LNCAP (cell line): Measurements from ENCODE around the gene NLRP14.

ENCODE experiments used
- TF ChIP-seq, protein P1 (sequence below): fragments of 450-650 bp; IDR thresholded peaks from 2 replicates; pipeline ENCODE4 v1.5.1; 2017; ENCODE audit warnings: mild to moderate bottlenecking

Gene NLRP14

DNA sequence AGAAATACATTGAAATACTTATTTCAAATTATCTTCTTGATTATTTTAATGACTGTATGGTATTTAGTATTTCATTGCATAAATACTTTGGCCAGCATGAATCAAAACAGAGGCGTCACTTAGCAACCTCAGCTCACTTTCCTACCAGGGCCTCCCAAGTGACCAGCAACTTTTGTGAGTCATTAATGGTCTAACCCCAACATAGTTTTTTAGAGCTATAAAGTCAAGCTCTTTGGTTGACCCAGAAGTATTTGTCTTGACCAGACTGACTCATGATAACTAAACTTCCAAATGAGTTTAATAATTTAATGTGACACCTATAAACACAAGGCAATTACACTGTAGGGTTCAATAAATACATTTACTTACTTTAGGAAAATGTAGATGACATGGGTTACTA lies 40.6 kb downstream of the NLRP14 start:
- TF ChIP-seq, protein P1, sequence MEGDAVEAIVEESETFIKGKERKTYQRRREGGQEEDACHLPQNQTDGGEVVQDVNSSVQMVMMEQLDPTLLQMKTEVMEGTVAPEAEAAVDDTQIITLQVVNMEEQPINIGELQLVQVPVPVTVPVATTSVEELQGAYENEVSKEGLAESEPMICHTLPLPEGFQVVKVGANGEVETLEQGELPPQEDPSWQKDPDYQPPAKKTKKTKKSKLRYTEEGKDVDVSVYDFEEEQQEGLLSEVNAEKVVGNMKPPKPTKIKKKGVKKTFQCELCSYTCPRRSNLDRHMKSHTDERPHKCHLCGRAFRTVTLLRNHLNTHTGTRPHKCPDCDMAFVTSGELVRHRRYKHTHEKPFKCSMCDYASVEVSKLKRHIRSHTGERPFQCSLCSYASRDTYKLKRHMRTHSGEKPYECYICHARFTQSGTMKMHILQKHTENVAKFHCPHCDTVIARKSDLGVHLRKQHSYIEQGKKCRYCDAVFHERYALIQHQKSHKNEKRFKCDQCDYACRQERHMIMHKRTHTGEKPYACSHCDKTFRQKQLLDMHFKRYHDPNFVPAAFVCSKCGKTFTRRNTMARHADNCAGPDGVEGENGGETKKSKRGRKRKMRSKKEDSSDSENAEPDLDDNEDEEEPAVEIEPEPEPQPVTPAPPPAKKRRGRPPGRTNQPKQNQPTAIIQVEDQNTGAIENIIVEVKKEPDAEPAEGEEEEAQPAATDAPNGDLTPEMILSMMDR = no peak

DNA sequence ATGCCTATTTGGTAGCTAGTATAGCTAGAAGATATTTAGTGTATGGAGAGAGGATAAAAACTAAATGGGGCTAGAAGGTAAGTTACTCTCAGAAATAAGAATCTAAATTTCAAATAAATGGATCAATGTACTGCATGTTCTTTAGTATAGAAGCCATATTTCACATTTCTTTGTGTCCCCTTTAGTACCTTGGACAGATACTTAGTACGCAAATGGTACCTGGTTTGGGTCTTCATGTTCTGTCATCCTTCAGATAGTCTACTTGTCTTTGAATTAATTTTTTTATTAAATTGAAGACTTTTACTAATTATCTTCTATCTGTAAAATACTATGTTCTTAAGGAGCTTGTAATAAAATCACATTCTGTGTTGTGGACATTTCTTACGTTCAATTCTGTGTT lies 42.3 kb downstream of the NLRP14 start:
- TF ChIP-seq, protein P1 = no peak

DNA sequence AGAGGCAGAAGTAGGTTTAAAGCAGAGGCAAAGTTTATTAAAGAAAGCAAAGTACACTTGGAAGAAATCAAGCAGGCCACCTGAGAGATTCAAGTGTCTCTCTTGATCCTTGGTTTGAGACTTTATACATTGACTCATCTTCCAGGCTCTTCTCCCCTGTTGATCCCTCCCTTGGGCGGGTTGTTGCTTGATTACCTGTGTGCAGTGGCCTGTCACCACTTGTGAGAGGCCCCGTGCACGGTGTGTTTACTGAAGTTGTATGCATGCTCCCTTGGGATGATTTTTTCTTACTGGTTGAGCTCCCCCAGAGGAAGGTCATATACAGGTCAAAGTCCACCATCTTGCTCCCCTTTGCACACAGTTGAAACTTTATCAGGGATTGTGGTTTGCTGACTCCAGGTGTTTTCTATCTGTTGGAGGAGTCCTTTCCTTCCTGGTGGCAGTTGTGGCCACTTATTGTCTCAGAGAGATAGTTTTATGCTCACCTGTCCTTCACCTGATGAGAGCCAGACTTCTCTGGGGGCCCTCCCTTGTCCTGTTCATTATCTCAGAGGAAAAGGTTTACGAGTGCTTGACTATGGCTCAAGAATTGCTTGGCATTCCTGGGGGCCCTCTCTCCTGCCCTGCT lies 52.2 kb downstream of the NLRP14 start:
- TF ChIP-seq, protein P1 = no peak

DNA sequence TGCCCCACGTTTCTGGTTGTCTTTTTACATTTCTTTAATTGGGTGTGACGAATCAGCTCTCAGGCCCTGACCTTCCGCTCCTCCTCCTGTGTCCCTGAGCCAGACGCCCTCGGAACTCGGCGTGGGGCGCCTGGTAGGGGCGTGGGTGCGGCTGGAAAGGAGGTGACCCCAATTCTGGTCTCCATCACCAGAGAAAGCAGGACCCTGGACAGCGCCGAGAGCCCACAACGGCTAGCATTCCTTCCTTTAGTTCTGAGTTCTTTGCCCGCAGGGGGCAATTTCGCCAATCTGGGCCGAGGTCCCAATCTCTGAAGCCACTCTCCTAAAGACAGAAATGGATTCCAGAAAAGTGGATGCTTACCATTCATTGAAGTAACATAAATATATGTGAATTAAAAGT lies 56.8 kb downstream of the NLRP14 start:
- TF ChIP-seq, protein P1 = no peak

DNA sequence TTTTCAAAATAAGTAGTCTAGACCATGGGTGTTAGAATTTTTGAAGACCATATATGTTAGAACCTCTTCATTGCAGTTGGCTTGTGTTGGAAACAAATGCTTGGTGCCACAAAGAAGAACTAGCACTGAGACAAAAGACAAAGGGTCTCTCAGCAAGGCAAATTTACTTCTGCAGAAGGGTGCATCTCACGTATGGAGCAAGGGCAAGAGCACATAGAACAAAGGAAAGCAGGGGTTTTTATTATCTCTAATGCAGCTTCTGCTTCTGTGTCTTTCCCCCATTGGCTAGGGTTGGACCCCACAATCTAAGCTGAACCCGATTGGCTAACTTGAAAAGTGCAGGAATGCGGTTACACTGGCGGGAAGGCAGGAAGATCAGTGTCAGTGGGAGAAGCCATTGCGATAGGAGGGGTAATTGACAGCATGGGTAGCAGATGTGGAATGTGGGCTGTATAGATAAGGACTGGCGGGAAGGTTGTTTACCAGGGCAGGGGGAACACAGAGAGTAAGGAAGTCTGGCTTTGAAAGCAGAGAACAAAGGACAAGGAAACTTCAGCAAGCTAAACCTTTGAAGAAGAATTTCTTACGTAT lies 59.4 kb downstream of the NLRP14 start:
- TF ChIP-seq, protein P1 = no peak

DNA sequence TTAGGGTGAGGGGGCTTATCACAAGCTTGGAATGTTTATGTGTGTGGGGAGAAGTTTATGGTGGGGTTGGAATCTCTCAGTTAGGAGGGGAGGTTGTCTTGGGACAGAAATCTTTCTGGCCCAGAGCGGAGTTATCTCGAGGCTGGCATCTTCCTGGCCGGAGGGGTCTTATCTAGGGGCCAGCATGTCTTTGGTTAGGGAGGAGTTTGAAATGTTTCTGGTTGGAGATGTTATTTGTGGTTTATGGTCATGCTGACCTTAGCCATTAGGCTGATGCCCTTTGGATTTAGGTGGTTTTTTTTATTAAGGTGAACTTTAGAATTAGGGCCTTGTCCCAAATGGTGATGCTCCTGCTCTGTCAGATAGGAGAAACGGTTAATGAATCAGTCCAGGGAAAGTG lies 60.6 kb downstream of the NLRP14 start:
- TF ChIP-seq, protein P1 = no peak

DNA sequence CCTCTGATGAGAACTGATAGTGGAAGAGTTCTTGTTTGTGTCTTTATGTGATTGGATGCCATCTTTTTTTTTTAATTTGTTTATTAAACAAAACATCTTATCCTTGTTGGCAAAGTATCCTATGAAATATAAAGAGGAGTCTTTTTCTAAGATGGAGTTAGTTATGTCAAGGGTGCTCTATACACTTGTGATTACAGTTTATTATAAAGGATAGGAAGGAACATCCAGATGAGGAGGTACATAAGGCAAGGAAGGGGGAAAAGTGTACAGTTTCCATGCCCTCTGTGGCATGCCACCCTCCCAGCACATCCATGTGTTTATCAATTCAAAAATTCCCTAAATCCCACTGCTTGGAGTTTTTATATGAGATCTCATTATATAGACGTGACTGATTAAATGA lies 61.2 kb downstream of the NLRP14 start:
- TF ChIP-seq, protein P1 = no peak
